Measurements from ENCODE around the gene L3MBTL4.

The L3MBTL4 gene

DNA sequence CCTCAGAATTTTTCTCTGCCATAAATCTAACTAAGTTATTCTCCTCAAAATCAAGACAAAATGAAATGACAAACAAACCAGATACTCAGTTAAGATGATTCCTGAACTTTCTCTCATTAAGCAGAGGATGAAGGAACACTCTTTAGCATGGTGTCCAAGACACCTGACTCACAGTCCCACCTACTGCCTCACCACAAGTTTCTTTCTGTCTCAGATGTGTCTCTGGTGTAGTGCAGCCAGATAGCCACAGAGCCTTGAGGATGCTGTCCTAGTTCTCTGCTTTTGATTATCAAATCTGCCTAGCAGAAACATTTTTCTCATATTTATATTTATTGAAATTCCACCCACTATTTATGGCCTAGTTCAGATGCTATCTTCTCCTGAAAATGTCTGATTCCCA is 415.8 kb downstream of the L3MBTL4 start:
- TF ChIP-seq, protein P1, sequence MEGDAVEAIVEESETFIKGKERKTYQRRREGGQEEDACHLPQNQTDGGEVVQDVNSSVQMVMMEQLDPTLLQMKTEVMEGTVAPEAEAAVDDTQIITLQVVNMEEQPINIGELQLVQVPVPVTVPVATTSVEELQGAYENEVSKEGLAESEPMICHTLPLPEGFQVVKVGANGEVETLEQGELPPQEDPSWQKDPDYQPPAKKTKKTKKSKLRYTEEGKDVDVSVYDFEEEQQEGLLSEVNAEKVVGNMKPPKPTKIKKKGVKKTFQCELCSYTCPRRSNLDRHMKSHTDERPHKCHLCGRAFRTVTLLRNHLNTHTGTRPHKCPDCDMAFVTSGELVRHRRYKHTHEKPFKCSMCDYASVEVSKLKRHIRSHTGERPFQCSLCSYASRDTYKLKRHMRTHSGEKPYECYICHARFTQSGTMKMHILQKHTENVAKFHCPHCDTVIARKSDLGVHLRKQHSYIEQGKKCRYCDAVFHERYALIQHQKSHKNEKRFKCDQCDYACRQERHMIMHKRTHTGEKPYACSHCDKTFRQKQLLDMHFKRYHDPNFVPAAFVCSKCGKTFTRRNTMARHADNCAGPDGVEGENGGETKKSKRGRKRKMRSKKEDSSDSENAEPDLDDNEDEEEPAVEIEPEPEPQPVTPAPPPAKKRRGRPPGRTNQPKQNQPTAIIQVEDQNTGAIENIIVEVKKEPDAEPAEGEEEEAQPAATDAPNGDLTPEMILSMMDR (IDR thresholded peaks at IDR 0.05; ENCODE audit: low read length, missing control alignments): no peak
- no peak overlapping the region for H3K4me3 ChIP-seq (replicated peaks; ENCODE audit: low read depth, low read length)
- no peak for DNase-seq (ENCODE audit: low read depth)

DNA sequence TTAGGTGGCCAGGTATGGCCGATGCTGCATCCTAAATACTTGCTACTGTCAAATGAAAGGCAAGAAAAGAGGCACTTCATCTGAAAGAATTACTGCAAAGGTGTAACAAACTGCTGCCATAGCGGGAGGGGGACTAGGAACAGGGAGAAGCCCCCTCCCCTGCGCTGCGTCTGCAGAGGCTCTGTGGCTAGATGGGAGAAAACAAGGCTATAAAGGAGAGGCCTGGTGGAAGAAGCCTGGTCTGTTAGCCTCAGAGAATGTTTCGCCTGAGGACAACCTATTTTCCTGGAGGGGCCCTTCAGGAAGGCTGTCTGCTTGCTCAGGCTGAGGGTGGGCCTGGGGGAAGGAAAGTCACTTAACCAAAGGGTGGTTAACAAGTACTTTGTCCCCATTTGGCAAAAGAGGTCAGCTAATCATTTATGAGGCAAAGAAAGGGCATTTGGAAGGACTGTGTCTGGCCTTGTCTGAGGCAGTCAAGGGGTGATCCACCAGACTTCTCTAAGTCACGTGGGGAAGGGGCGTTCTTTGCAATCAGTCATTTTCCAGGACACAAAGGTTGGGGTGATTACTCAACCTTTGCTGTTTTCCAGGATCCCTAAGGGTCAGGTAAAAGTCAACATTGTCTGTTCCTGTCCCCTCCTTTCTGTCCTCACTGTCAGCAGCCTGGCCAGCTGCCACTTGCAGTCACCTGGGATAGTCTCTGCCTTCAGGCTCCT is 416.4 kb downstream of the L3MBTL4 start:
- no peak for DNase-seq (ENCODE audit: low read depth)
- TF ChIP-seq, protein P1 (IDR thresholded peaks at IDR 0.05; ENCODE audit: low read length, missing control alignments): no peak
- no peak overlapping the region for H3K4me3 ChIP-seq (replicated peaks; ENCODE audit: low read depth, low read length)

DNA sequence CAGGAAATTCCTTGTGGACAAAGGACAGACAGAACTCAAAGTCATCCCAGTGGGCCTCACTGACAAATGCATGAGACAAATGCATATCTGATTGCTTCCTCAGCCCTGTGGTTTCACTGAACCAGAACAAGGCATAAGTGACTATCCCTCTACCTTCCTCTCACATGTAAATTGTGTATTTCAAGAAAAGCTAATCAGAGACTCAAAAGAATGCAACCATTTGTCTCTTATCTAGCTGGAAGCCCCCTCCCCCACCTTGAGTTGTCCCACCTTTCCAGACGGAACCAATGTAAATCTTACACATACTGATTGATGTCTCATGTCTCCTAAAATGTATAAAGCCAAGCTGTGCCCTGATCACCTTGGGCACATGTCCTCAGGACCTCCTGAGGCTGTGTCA is 417.4 kb downstream of the L3MBTL4 start:
- H3K4me3 ChIP-seq (replicated peaks; ENCODE audit: low read depth, low read length): no peak overlapping the region
- no peak for DNase-seq (ENCODE audit: low read depth)
- TF ChIP-seq, protein P1 (IDR thresholded peaks at IDR 0.05; ENCODE audit: low read length, missing control alignments): no peak

DNA sequence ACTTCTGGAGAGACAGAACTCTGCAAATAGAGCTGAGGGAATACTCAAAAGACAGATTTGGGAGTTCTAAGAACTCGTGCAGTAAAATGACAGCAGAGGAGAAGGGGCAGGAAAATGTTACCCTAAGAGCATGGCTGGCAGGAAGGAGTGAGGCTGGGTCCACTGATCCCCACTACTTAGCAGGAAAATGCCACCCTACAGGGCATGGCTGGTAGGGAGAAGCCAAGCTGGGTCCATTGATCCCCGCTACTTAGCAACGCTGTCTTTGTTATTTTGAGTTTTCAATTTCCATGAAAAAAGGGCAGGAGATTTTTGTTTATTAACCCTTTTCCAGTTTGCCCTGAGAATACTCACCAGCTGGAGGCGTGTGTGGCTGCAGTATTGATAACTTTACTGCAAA is 419.1 kb downstream of the L3MBTL4 start:
- no peak for DNase-seq (ENCODE audit: low read depth)
- H3K4me3 ChIP-seq (replicated peaks; ENCODE audit: low read depth, low read length): no peak overlapping the region
- TF ChIP-seq, protein P1 (IDR thresholded peaks at IDR 0.05; ENCODE audit: low read length, missing control alignments): no peak

DNA sequence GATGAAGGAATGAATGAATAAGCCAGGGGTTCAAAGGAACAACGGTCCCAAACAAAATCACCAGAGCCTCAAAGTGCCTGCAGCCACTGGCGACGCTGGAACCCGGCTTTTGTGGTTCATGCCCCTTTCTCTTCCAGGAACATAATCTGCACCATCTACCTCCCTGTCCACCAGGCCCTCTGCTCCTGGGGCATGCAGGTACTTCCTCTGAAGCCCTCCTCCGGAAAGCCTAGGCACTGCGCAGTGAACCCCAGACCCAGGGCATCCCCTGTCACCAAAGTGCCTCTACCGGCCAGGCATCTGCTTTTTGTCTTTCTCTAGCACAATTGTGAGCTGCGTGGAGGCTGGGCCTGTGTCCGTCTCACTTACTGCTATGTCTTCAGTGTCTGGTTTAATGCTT is 420.8 kb downstream of the L3MBTL4 start:
- no peak for DNase-seq (ENCODE audit: low read depth)
- TF ChIP-seq, protein P1 (IDR thresholded peaks at IDR 0.05; ENCODE audit: low read length, missing control alignments): no peak
- H3K4me3 ChIP-seq (replicated peaks; ENCODE audit: low read depth, low read length): no peak overlapping the region

DNA sequence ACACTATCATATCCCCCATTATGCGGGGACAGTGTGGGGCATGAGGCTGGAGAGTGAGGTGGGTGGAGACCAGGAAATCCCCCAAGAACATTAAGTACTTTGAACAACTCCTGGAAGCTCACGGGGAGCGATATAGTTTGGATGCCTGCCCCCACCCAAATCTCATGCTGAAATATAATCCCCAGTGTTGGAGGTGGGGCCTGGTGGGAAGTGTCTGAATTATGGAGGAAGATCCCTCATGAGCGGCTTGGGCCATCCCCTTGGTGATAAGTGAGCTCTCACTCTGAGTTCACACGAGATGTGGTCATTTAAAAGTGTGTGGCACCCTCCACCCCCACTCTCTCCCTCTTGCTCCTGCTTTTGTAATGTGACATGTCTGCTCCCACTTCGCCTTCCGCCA is 422.3 kb downstream of the L3MBTL4 start:
- DNase-seq (ENCODE audit: low read depth): no peak
- TF ChIP-seq, protein P1 (IDR thresholded peaks at IDR 0.05; ENCODE audit: low read length, missing control alignments): no peak
- H3K4me3 ChIP-seq (replicated peaks; ENCODE audit: low read depth, low read length): no peak overlapping the region

DNA sequence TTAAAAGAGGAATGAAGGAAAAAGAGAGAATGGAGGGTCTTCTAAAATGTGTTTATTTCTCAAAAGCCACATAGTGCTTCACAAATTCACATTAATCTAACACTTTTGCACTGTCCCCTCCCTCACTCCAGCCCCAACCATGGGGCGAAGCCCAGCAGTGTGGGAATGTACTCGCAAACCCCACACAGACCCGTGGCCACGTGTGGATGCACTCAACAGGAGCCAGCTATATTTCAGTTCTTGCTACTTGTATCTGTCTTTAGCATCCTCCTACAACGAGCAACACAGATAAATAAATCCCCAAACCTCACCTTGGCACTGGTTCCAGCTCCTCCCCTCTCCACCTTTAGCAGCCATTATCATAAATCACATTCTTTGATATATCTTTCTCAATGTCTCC is 427.5 kb downstream of the L3MBTL4 start:
- no peak for DNase-seq (ENCODE audit: low read depth)
- H3K4me3 ChIP-seq (replicated peaks; ENCODE audit: low read depth, low read length): no peak overlapping the region
- TF ChIP-seq, protein P1 (IDR thresholded peaks at IDR 0.05; ENCODE audit: low read length, missing control alignments): no peak
